ENCODE data around the gene CD74.
A peak's percentile ranks its signal among the peaks of the same experiment; 100 is the strongest.

The CD74 gene

DNA sequence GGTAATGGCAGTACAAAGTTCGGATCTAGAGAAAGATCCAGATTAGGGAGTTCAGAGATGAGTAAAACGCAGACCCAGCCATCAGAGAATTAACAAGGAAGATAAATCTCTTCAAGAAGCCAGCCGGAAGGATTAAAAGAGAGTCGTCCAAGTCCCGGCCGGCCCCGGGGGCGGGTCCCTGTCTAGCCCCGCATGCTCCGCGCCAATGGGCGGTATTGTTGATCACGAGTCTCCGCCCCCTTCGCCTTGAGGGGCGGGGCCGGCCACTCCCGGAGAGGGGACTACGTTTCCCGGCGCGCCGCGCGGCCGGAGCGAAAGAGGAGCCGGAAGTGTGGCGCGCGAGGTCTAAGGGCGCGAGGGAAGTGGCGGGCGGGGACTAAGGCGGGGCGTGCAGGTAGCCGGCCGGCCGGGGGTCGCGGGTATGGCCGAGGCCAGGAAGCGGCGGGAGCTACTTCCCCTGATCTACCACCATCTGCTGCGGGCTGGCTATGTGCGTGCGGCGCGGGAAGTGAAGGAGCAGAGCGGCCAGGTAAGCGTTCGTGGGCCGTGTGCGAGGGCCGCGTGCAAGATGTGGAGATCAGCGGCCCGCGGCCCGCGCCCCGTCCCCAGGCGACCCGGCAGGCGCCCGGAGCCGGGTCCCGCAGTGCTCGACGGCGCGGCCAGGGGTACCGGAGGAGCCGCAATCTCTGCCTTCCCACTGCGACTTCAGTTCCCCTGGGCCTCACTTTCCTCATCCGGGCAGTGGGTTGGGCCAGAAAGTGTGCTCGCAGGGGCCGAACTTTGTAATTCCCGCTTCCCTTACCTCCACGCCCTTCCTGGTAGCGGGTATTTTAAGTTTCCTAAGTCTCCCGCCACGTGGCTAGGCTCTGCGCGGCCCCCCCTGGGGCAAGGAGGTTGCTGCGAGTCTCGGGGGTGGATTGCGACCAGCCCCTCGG, 55.1 kb downstream of the CD74 start, which contains the start of gene TCOF1:
Gene TCOF1 (plus strand): TSS at position 372 of the 935 bp plus-strand sequence. CDS start 50 bp downstream, at position 422.
- DNase-seq: peak; percentile 95

DNA sequence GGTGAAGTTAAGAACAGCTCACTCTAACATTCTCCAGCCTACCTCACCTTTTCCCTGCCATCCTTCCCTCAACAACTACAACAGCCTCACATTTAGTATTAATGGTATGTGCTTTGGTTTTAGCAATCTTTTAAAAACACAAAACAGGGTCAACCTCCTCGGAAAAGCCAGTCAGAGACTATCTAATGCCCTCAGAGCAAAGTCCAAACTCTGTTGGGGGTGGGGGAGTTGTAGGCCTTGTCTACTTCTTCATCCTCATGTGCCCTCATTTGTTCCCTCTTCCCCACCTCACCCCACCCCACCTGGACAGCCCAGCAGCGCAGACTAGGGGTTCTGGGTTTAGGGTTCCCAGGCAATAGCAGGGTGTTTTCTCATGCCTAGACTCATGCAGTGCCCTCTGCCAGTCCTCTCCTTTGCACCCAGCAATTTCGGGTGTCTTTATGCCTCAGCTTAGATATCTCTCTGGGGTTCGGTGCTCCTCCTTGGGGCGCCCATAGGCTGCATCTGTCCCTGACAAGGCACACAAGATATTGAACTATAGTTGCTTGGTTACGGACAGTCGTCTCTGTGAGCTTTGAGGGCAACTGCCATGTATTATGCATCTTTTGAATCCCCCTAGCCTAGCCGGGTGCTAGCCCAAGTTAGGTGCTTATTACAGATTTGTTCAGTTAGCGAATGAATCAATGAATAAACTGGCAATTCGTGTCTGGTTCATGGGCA, 56.0 kb downstream of the CD74 start:
- no peak for DNase-seq

DNA sequence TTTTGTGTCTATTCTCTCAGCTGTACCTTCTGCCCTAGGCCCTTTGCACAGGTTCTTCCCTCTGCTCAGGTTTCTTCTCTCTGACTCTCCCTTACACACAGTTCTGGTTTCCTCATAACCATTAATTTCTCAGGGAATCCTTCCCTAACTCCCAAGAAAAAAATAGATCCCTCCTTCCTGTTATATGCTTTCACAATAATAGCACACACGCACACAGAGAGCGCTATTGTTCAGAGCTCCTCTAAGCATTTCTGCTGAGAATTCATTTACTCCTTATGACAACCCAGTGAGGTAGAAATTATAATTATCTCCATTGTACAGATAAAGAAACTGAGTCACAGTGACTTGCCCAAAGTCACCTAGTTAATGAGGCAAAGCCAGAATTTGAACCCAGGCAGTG, 56.9 kb downstream of the CD74 start:
- DNase-seq: no peak

DNA sequence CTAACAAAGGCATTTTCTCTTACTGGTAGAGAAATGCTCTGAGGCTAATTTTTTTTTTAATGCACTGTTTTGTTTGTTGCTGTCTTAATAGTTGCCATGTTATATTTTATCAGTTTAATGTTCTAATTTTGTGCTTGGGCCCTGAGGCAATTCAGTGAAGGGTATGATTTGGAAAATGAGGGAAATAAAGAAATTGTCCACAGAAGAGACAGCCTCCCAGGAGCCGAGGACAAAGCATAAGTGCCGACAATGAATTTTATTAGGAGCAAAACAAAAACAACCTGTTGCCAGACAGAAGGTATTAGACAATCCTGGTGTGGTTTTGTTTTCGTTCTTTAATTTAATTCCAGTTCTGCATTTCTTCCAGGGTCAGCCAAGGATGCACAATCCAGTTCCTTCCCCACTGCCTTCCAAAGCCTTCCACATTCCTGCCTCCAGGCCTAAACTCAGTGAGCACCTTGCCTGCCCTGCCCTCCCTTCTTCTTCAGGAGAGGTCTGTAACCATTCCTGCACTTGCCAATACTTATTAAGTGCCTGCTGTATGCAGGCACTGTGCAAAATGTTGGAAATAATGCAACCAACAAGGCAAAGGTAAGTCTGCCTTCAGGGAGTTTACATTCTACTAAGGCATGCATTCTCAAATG, 59.6 kb downstream of the CD74 start:
- DNase-seq: no peak

DNA sequence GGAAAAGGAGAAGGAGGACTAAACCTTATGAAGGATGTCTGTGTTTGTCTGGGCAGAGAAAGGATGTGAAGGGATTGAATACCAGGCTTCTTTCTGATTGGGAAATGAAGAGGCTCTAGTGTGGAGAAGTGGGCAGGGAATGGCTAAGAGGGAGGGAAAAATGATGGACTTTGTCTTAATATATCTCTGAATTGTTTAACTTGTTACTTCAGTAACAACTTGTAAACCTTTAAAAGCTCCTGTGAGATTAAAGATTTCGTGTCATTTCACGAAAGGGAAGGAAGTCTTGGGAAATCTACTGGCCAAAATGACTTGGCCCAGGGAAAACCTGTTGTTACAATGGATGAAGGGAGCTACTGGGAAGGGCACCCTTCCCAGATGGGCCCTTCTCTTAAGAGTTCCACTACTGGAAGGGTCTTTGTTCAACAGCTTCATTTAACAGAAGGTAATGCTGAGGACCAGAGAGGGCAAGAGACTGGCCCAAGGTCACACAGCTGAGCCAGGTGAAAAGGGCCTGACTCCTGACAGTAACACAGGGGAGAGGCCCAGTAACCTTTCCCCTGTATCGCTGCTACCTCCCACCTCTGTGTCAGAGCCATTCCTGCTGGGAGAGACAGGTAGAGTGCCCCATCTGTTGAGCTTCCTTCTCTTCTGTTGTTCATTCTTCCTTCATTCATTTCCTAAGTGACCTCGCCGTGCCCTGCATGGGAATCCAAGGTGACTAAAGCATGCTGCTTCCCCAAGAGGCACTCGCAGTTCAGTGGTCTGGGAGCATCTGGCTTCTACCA, 60.3 kb downstream of the CD74 start:
- DNase-seq: peak; percentile 24

All from fibroblast of skin of right quadriceps (primary cell).